Ishikawa (cell line): ENCODE measurements around the gene STMN3.

Experiments
- CEBPB ChIP-seq: IDR thresholded peaks from 2 replicates; pipeline ENCODE4 v1.6.1; 2012
- CREB1 ChIP-seq: IDR thresholded peaks from 2 replicates; pipeline ENCODE4 v1.6.1; 2012; ENCODE audit warnings: low read depth
- EGR1 ChIP-seq: IDR thresholded peaks from 2 replicates; pipeline ENCODE4 v1.6.1; 2012
- EP300 ChIP-seq: IDR thresholded peaks from 2 replicates; pipeline ENCODE4 v1.6.1; 2012; ENCODE audit warnings: borderline replicate concordance
- FOXM1 ChIP-seq: IDR thresholded peaks from 2 replicates; pipeline ENCODE4 v1.6.1; 2012; ENCODE audit warnings: low read depth, borderline replicate concordance
- MAX ChIP-seq: IDR thresholded peaks from 2 replicates; pipeline ENCODE4 v1.6.1; 2012
- NFIC ChIP-seq: IDR thresholded peaks from 2 replicates; pipeline ENCODE4 v1.6.1; 2012
- RAD21 ChIP-seq: IDR thresholded peaks from 2 replicates; pipeline ENCODE4 v1.6.1; 2012; ENCODE audit warnings: low read depth
- REST ChIP-seq: IDR thresholded peaks from 2 replicates; pipeline ENCODE4 v1.6.1; 2012; ENCODE audit warnings: low read depth, mild to moderate bottlenecking
- TAF1 ChIP-seq: IDR thresholded peaks from 2 replicates; pipeline ENCODE4 v1.6.1; 2012; ENCODE audit warnings: low read depth, mild to moderate bottlenecking
- TEAD4 ChIP-seq: IDR thresholded peaks from 2 replicates; pipeline ENCODE4 v1.6.1; 2012
- USF1 ChIP-seq: IDR thresholded peaks from 2 replicates; pipeline ENCODE4 v1.6.1; 2012
- YY1 ChIP-seq: IDR thresholded peaks from 2 replicates; pipeline ENCODE4 v1.6.1; 2012; ENCODE audit warnings: low read depth
- ZBTB7A ChIP-seq: IDR thresholded peaks from 2 replicates; pipeline ENCODE4 v1.6.1; 2012; ENCODE audit warnings: low read depth

GRCh38 chr20:63678071-63678470 lies 24.8 kb upstream of the STMN3 start:
- TF ChIP-seq NFIC (no peak), EGR1 (no peak), MAX (no peak), TAF1 (no peak), EP300 (no peak), ZBTB7A (no peak), YY1 (no peak), CREB1 (no peak), CEBPB (no peak), REST (no peak), TEAD4 (no peak), USF1 (no peak), RAD21 (no peak), FOXM1 (no peak)
